Ovary (tissue), 10 donors: Measurements from ENCODE around the gene SMIM12. TPM values are rescaled to one million over a fixed set of nuclear protein-coding genes. Genes with fewer than 3 reads are reported as not detected.

Experiments
- DNase-seq, 5 donors: peaks; one replicate each; pipeline ENCODE4 v3.0.0-alpha.2; 2019 to 2020
- H3K27ac ChIP-seq, 2 donors: fragments of 200-600 bp; one replicate each; pipeline versions ENCODE4 v1.5.1 to v1.8.0; 2019 to 2022
- H3K27me3 ChIP-seq: fragments of 200-600 bp; one replicate; pipeline ENCODE4 v1.8.0; 2022
- H3K36me3 ChIP-seq: fragments of 200-600 bp; sonication (generic); one replicate; pipeline ENCODE4 v1.5.1; 2019
- H3K4me1 ChIP-seq: one replicate; pipeline ENCODE4 v1.8.1; 2013; ENCODE audit warnings: mild to moderate bottlenecking, moderate library complexity; ENCODE audit not compliant: insufficient read depth
- H3K4me3 ChIP-seq: fragments of 200-600 bp; sonication (generic); one replicate; pipeline ENCODE4 v1.5.1; 2017
- H3K9me3 ChIP-seq, 2 donors: fragments of 200-600 bp in 1 of 2; sonication (generic) in 1 of 2; one replicate each; pipeline versions ENCODE4 v1.5.1 to v1.8.1; 2013 to 2019; ENCODE audit warnings: mild to moderate bottlenecking in 1 of 2, moderate library complexity in 1 of 2
- EP300 ChIP-seq: sonication (generic); formaldehyde crosslinking; IDR thresholded peaks from one replicate; pipeline ENCODE4 v1.6.1; 2017; ENCODE audit warnings: antibody characterized with exemption
- POLR2A ChIP-seq: fragments of 450-650 bp; IDR thresholded peaks from one replicate; pipeline ENCODE4 v1.6.1; 2017; ENCODE audit warnings: antibody characterized with exemption, mild to moderate bottlenecking, moderate library complexity
- WGBS, 3 donors: extraction: QIAGEN DNeasy Blood & Tissue Kit in 1 of 3; methylation state at CpG; one replicate each; pipeline versions ENCODE4 v1.1.5 to v1.1.7; 2013 to 2017; 5-methylcytosine and 5-hydroxymethylcytosine counted together
- intact Hi-C, 4 donors: fragments of 100-400 bp; cut with DNase I; formaldehyde crosslinking; loops; one replicate each; pipeline versions ENCODE4 v1.11.0 to v1.15.1; 2022 to 2023
- long read RNA-seq, 3 donors: library from polyadenylated mRNA in 2 of 3; unstranded in 2 of 3; transcript quantifications; one replicate each; pipeline ENCODE4 v2.0.0 and lab custom pipeline, GENCODE V29; 2021 to 2026
- polyA plus RNA-seq, 2 donors: library from polyadenylated mRNA; stranded (reverse); fragments of 200-250 nt in 1 of 2; fragments of 350-450 nt in 1 of 2; fragmentation: Illumina TruSeq in 1 of 2; extraction: RNeasy Lipid Tissue Mini Kit (QIAGEN cat#74804) in 1 of 2; gene quantifications; one replicate each; pipeline ENCODE4 v1.2.3, GENCODE V29; 2013 to 2014
- total RNA-seq, 7 donors: library from RNA; depleted of rRNA in 2 of 7; stranded (reverse); fragments of >200 nt in 2 of 7; fragmentation: NEBNext Ultra II Directional in 3 of 7; extraction: Animal tissue kit (Norgen Biotek cat#: 25700) in 3 of 7; gene quantifications; one replicate each; pipeline versions ENCODE4 v1.1.0 to v1.2.4, GENCODE V29; 2016 to 2023
- TF ChIP-seq, protein P1 (sequence below), 3 donors: fragments of 450-650 bp in 2 of 3; fragments of 200-600 bp in 1 of 3; IDR thresholded peaks; one replicate each; pipeline versions ENCODE4 v1.5.1 to v1.8.0; 2016 to 2022; ENCODE audit warnings: antibody characterized with exemption in 3 of 3, mild to moderate bottlenecking in 1 of 3
- donor health status: DM: no; HTN: no; CAD: no; lungs with moderate emphysema.
- donor health status: DM: no; HTN: no; CAD: no.
- donor health status: Bipolar disorder and iron deficiency.
- donor health status: DM: yes; HTN: yes; CAD: no.
- donor health status: DM: no; HTN: no; CAD: no.
- donor health status: DM: yes; HTN: yes; CAD: no.

The SMIM12 gene
- total RNA-seq (10 to 100 TPM; 15.4 to 32.3 (median 24.4) TPM), polyA plus RNA-seq (10 to 100 TPM; 18.4 to 28.1 TPM)
- long read RNA-seq, donor 1, transcript SMIM12-202 (2 exons, 897 nt), result minor isoform, 5 of 55 reads
- long read RNA-seq, donor 1, transcript SMIM12-206 (2 exons, 3,454 nt), result major isoform, 44 of 55 reads
- long read RNA-seq, donor 1, partial matches to known transcripts, result 0 of 55 reads
- long read RNA-seq, donor 1, other reads (novel, unspliced or antisense), result 6 of 55 reads
- long read RNA-seq, donor 2, transcript SMIM12-206 (2 exons, 3,454 nt), result major isoform, 22 of 23 reads
- long read RNA-seq, donor 2, partial matches to known transcripts, result 0 of 23 reads
- long read RNA-seq, donor 2, other reads (novel, unspliced or antisense), result 0 of 23 reads
- long read RNA-seq, donor 3, transcript SMIM12-206 (2 exons, 3,454 nt), result major isoform, 18 of 30 reads
- long read RNA-seq, donor 3, transcript SMIM12-202 (2 exons, 897 nt), result minor isoform, 7 of 30 reads
- long read RNA-seq, donor 3, partial matches to known transcripts, result 0 of 30 reads
- long read RNA-seq, donor 3, other reads (novel, unspliced or antisense), result 4 of 30 reads

GRCh38 chr1:34859446-34860200, at the start of gene SMIM12:
TSS of gene SMIM12 (minus strand) at chr1:34859749. CDS start at chr1:34855977, 3,772 bp downstream.
- peak within 1 kb of the TSS; percentile 11 to 67 for H3K27ac ChIP-seq
- 0 to 1% (median 0%) methylated on average over 47 of the region's 47 CpGs for WGBS, 3 donors
- peak within 1 kb of the TSS; percentile 92 for H3K4me3 ChIP-seq
- TF ChIP-seq, protein P1, sequence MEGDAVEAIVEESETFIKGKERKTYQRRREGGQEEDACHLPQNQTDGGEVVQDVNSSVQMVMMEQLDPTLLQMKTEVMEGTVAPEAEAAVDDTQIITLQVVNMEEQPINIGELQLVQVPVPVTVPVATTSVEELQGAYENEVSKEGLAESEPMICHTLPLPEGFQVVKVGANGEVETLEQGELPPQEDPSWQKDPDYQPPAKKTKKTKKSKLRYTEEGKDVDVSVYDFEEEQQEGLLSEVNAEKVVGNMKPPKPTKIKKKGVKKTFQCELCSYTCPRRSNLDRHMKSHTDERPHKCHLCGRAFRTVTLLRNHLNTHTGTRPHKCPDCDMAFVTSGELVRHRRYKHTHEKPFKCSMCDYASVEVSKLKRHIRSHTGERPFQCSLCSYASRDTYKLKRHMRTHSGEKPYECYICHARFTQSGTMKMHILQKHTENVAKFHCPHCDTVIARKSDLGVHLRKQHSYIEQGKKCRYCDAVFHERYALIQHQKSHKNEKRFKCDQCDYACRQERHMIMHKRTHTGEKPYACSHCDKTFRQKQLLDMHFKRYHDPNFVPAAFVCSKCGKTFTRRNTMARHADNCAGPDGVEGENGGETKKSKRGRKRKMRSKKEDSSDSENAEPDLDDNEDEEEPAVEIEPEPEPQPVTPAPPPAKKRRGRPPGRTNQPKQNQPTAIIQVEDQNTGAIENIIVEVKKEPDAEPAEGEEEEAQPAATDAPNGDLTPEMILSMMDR (IDR thresholded peaks at IDR 0.05), result peak; percentile 84 to 89 (median 86)
- TF ChIP-seq EP300 (peak; percentile 26), POLR2A (peak; percentile 80)
- intact Hi-C loops, result loop anchor here in 1 of 4 donors (10.0 kb wide), 1 partner anchor 335 kb away; the partner anchor contains the start of gene SFPQ
- DNase-seq, result peak; percentile 91 to 94 (median 93)
- H3K27me3 ChIP-seq, result no peaks in the 10 kb centered on the region
- peaks cover 8% of the 10 kb centered on the region for H3K4me1 ChIP-seq
- no peaks in the 10 kb centered on the region for H3K9me3 ChIP-seq
- no peaks in the 10 kb centered on the region for H3K36me3 ChIP-seq

- no peak for TF ChIP-seq POLR2A
- no peak overlapping the region for H3K27ac ChIP-seq
- no peaks in the 10 kb centered on the region for H3K36me3 ChIP-seq
- no peaks in the 10 kb centered on the region for H3K9me3 ChIP-seq
- no peaks in the 10 kb centered on the region for H3K27me3 ChIP-seq
- intact Hi-C loops, result no loop called here
- no peak overlapping the region for H3K4me3 ChIP-seq
- no peaks in the 10 kb centered on the region for H3K4me1 ChIP-seq
- no peak for DNase-seq
- 56 to 72% (median 61%) methylated on average over 3 of the region's 3 CpGs for WGBS, 3 donors
These were observed 48.8 kb upstream of the SMIM12 start for GRCh38 chr1:34908369-34908768.

- no peaks in the 10 kb centered on the region for H3K27me3 ChIP-seq
- TF ChIP-seq, protein P1 (IDR thresholded peaks at IDR 0.05), result no peak
- TF ChIP-seq POLR2A (no peak), EP300 (no peak)
- no peak overlapping the region for H3K4me3 ChIP-seq
- no peaks in the 10 kb centered on the region for H3K9me3 ChIP-seq
- no peaks in the 10 kb centered on the region for H3K36me3 ChIP-seq
- intact Hi-C loops, result no loop called here
- H3K4me1 ChIP-seq, result no peaks in the 10 kb centered on the region
- DNase-seq, result no peak
- H3K27ac ChIP-seq, result no peak overlapping the region
- 56 to 66% (median 56%) methylated on average over 5 of the region's 5 CpGs for WGBS, 3 donors
These were observed 48.0 kb upstream of the SMIM12 start for GRCh38 chr1:34907487-34908090.

- 65 to 69% (median 67%) methylated on average over 4 of the region's 4 CpGs for WGBS, 3 donors
- no peak for TF ChIP-seq POLR2A
- TF ChIP-seq EP300, result no peak
- TF ChIP-seq, protein P1 (IDR thresholded peaks at IDR 0.05), result no peak
- intact Hi-C loops, result no loop called here
These were observed 47.2 kb upstream of the SMIM12 start for GRCh38 chr1:34906756-34907155.

More at GRCh38 chr1:34906756-34907155, 47.2 kb upstream of the SMIM12 start:
- Histone ChIP-seq H3K9me3 (no peaks in the 10 kb centered on the region), H3K4me3 (no peak overlapping the region), H3K36me3 (no peaks in the 10 kb centered on the region), H3K27ac (no peak overlapping the region), H3K27me3 (no peaks in the 10 kb centered on the region), H3K4me1 (no peaks in the 10 kb centered on the region)
- no peak for DNase-seq
